ENCODE results near the gene ZNF691.

DNA sequence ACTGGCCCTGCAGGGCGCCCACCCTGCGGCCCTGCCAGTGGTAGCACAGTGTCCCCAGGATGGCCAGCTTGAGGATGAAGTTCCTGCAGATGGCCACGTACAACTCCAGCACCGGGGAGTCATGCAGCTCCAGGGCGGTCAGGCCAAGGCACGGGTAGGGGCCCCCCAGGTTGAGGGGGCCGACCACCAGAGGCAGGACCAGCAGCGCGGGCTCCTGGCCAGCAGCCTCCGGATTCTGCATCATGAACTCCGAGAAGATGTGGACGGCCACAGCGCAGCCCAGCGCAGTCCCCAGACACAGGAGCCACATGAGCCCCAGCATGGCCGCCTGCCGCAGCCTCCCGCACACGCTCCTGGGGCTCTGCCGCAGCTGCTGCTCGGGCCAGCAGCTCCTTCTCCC is 41.0 kb downstream of the ZNF691 start:
- TF ChIP-seq, protein P1, sequence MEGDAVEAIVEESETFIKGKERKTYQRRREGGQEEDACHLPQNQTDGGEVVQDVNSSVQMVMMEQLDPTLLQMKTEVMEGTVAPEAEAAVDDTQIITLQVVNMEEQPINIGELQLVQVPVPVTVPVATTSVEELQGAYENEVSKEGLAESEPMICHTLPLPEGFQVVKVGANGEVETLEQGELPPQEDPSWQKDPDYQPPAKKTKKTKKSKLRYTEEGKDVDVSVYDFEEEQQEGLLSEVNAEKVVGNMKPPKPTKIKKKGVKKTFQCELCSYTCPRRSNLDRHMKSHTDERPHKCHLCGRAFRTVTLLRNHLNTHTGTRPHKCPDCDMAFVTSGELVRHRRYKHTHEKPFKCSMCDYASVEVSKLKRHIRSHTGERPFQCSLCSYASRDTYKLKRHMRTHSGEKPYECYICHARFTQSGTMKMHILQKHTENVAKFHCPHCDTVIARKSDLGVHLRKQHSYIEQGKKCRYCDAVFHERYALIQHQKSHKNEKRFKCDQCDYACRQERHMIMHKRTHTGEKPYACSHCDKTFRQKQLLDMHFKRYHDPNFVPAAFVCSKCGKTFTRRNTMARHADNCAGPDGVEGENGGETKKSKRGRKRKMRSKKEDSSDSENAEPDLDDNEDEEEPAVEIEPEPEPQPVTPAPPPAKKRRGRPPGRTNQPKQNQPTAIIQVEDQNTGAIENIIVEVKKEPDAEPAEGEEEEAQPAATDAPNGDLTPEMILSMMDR (IDR thresholded peaks at IDR 0.05): no peak
- TF ChIP-seq MXI1 (IDR thresholded peaks at IDR 0.05; ENCODE audit: low read depth, low read length) (no peak), FOXM1 (IDR thresholded peaks at IDR 0.05; ENCODE audit: low read depth) (no peak), POLR2AphosphoS5 (IDR thresholded peaks at IDR 0.05; ENCODE audit: low read depth, low read length) (no peak), GATA2 (CRISPR knock-in tag; IDR thresholded peaks at IDR 0.05) (no peak), RFX5 (IDR thresholded peaks at IDR 0.05; ENCODE audit: low read length) (no peak)
